ENCODE data around the gene DAB1. TPM values are rescaled to one million over a fixed set of nuclear protein-coding genes. Genes with fewer than 3 reads are reported as not detected.

Gene DAB1
- total RNA-seq, 1 experiment from 2014 or later, result not detected

DNA sequence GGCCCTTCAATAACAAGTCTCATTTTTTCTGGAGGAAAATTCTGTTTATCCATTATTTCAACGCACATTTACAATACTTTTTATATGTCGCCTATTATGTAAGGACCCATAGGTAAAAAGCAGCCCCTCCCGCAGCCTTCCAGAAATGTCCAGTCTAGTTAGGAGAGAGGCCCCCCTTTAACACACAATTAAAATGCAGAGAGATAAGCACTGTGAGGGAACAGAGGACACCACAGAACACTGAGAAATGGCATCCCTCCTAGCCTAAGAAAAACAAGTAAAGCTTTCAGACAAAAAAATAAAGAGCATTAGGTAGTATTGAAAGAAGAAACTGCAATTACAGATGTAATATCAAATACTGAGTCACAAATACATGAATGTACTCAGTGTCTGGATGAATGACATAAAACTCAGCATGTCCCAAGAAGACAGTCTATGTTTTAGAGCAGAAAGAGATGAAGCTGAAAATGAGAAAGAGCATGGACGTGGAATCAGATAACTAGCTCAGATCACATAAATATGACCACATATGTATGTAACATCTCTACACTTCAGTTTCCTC is 62.9 kb downstream of the DAB1 start:
- Histone ChIP-seq H3K9ac (ENCODE audit: low read length) (no peak overlapping the region), H3K9me3 (ENCODE audit: control insufficient read depth in 1 of 2, insufficient read depth in 1 of 2, low read depth in 1 of 2, low read length in 2 of 2) (no peaks in the 10 kb centered on the region), H4K20me1 (ENCODE audit: insufficient read depth) (no peaks in the 10 kb centered on the region), H3K4me2 (ENCODE audit: low read length) (no peak overlapping the region), H3K4me3 (replicated peaks in 1 of 2; ENCODE audit: low read depth in 1 of 2, low read length in 2 of 2) (no peak overlapping the region), H3K79me2 (ENCODE audit: insufficient read depth, low read length) (no peaks in the 10 kb centered on the region), H3K36me3 (ENCODE audit: control insufficient read depth in 1 of 2, insufficient read depth in 2 of 2, low read length in 2 of 2) (no peaks in the 10 kb centered on the region), H3K27ac (ENCODE audit: low read depth, low read length) (no peak overlapping the region), H2AFZ (ENCODE audit: low read depth, low read length, poor library complexity, severe bottlenecking) (no peak overlapping the region), H3K9me2 (ENCODE audit: insufficient read depth) (no peaks in the 10 kb centered on the region), H3K4me1 (ENCODE audit: control insufficient read depth in 1 of 2, insufficient read depth in 2 of 2, low read length in 2 of 2) (no peaks in the 10 kb centered on the region), H3K27me3 (ENCODE audit: insufficient read depth, low read length) (no peaks in the 10 kb centered on the region)
- no peak for DNase-seq (ENCODE audit: low read depth, low spot score)
- ChIA-PET POLR2A (no interaction called here), RAD21 (ENCODE audit: low non-redundant PET in 1 of 2, low total read pairs in 2 of 2, uncharacterized antibody in 2 of 2, unreplicated experiment in 2 of 2) (no interaction called here), CTCF (no interaction called here)
- no TSS peak for BruUV-seq (replicated peaks)
- TF ChIP-seq REST (IDR thresholded peaks at IDR 0.05; ENCODE audit: low read depth) (no peak), ZNF274 (IDR thresholded peaks at IDR 0.05; ENCODE audit: low read depth, low read length) (no peak), FOSL1 (IDR thresholded peaks at IDR 0.05; ENCODE audit: low read depth) (no peak), EZH2 (IDR thresholded peaks at IDR 0.05) (no peak), CBX3 (IDR thresholded peaks at IDR 0.05; ENCODE audit: low read depth) (no peak), CTCF (IDR thresholded peaks at IDR 0.05 in 2 of 3, conservative IDR thresholded peaks at IDR 0.05 in 1 of 3; ENCODE audit: borderline replicate concordance in 1 of 3, insufficient read depth in 1 of 3, low read depth in 2 of 3, low read length in 2 of 3) (no peak), YY1 (IDR thresholded peaks at IDR 0.05; ENCODE audit: extremely low read depth, insufficient replicate concordance, low read depth, low read length) (no peak), JUND (IDR thresholded peaks at IDR 0.05) (no peak), TCF7L2 (IDR thresholded peaks at IDR 0.05; ENCODE audit: borderline replicate concordance, extremely low read depth, insufficient read depth, insufficient read length) (no peak)
- TF ChIP-seq, protein P1, sequence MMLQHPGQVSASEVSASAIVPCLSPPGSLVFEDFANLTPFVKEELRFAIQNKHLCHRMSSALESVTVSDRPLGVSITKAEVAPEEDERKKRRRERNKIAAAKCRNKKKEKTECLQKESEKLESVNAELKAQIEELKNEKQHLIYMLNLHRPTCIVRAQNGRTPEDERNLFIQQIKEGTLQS (IDR thresholded peaks at IDR 0.05), result no peak
- intact Hi-C loops (cut with micrococcal nuclease), result no loop called here
- no peak for ATAC-seq

Measured in HCT116 (cell line).